ENCODE data around the gene SERAC1.

DNA sequence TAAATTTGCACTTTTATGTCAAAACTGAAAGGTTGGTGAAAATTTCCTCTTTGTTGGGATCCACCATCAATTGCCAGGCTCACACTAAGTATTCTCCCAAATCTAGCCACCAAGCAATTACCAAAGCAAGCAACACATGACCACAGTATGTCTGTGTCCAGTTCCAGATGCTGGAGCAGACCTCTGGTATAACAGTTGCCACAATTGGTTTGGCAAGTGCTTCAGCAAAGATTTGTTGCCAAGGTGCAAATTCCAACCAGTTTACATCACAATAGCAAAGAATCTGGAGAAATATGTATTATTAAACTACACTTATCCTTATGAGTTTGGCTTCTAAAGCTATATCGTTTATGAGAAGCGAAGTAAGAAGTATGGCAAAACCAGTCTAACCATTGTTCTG lies 6.5 kb upstream of the SERAC1 start:
- TF ChIP-seq, protein P1, sequence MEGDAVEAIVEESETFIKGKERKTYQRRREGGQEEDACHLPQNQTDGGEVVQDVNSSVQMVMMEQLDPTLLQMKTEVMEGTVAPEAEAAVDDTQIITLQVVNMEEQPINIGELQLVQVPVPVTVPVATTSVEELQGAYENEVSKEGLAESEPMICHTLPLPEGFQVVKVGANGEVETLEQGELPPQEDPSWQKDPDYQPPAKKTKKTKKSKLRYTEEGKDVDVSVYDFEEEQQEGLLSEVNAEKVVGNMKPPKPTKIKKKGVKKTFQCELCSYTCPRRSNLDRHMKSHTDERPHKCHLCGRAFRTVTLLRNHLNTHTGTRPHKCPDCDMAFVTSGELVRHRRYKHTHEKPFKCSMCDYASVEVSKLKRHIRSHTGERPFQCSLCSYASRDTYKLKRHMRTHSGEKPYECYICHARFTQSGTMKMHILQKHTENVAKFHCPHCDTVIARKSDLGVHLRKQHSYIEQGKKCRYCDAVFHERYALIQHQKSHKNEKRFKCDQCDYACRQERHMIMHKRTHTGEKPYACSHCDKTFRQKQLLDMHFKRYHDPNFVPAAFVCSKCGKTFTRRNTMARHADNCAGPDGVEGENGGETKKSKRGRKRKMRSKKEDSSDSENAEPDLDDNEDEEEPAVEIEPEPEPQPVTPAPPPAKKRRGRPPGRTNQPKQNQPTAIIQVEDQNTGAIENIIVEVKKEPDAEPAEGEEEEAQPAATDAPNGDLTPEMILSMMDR (IDR thresholded peaks at IDR 0.05): no peak
- no peak for TF ChIP-seq POLR2AphosphoS5 (IDR thresholded peaks at IDR 0.05)
- no peak for TF ChIP-seq POLR2A (IDR thresholded peaks at IDR 0.05)
